Neural cell (in vitro differentiated cells): ENCODE data around the gene KLHDC7B. TPM values are rescaled to one million over a fixed set of nuclear protein-coding genes. Genes with fewer than 3 reads are reported as not detected.
"Not testable (repeated sequence)": the region's sequence is repeated elsewhere in the genome, so short reads cannot be mapped to it uniquely, and the experiment has no call there.

Source experiments
- H2AFZ ChIP-seq: fragments of 200-600, 300-800 bp; sonication (generic), shearing (Covaris generic); 2 replicates; pipeline ENCODE4 v1.6.0; 2014; ENCODE audit warnings: low read depth, mild to moderate bottlenecking, antibody characterized with exemption, low read length, moderate library complexity
- H3F3A ChIP-seq: fragments of 200-600 bp; shearing (Covaris generic); 2 replicates; pipeline ENCODE4 v1.6.1; 2016; ENCODE audit warnings: mild to moderate bottlenecking, moderate library complexity, mixed read lengths, antibody characterized with exemption, low read length; ENCODE audit not compliant: insufficient read depth, poor library complexity, severe bottlenecking
- H3K27ac ChIP-seq: fragments of 200-600, 300-800 bp; sonication (generic), shearing (Covaris generic); 2 replicates; pipeline ENCODE4 v1.5.1; 2014; ENCODE audit warnings: mild to moderate bottlenecking, low read length, moderate library complexity
- H3K27me3 ChIP-seq: fragments of 300-800, 200-600 bp; sonication (generic), shearing (Covaris generic); 2 replicates; pipeline ENCODE4 v1.6.0; 2014; ENCODE audit warnings: mild to moderate bottlenecking, low read depth, low read length, moderate library complexity; ENCODE audit not compliant: insufficient read depth
- H3K36me3 ChIP-seq: fragments of 300-800, 200-600 bp; sonication (generic), shearing (Covaris generic); 2 replicates; pipeline ENCODE4 v1.5.1; 2014; ENCODE audit warnings: mild to moderate bottlenecking, antibody characterized with exemption, low read length, moderate library complexity; ENCODE audit not compliant: insufficient read depth
- H3K4me2 ChIP-seq: fragments of 300-800, 200-600 bp; sonication (generic), shearing (Covaris generic); 2 replicates; pipeline ENCODE4 v1.6.0; 2014; ENCODE audit warnings: mild to moderate bottlenecking, low read length
- H3K4me3 ChIP-seq: fragments of 300-800, 200-600 bp; sonication (generic), shearing (Covaris generic); 2 replicates; pipeline ENCODE4 v1.5.1; 2014; ENCODE audit warnings: mild to moderate bottlenecking, low read length, moderate library complexity
- H3K79me2 ChIP-seq: fragments of 200-600 bp; shearing (Covaris generic); replicated peaks from 2 replicates; pipeline ENCODE4 v1.6.0; 2014; ENCODE audit warnings: mild to moderate bottlenecking, low read length, moderate library complexity; ENCODE audit not compliant: insufficient read depth
- H3K9ac ChIP-seq: fragments of 300-800, 200-600 bp; sonication (generic), shearing (Covaris generic); 2 replicates; pipeline ENCODE4 v1.6.1; 2016; ENCODE audit warnings: mild to moderate bottlenecking, low read length, mixed read lengths
- H3K9me2 ChIP-seq: fragments of 200-600 bp; shearing (Covaris generic); 2 replicates; pipeline ENCODE4 v1.6.1; 2016; ENCODE audit warnings: mild to moderate bottlenecking, low read length, mixed read lengths; ENCODE audit not compliant: insufficient read depth
- H3K9me3 ChIP-seq: fragments of 200-600, 300-800 bp; sonication (generic), shearing (Covaris generic); 2 replicates; pipeline ENCODE4 v1.6.1; 2016; ENCODE audit warnings: mild to moderate bottlenecking, mixed run types, low read length, moderate library complexity, mixed read lengths
- H4K20me1 ChIP-seq: fragments of 200-600 bp; shearing (Covaris generic); 2 replicates; pipeline ENCODE4 v1.6.1; 2016; ENCODE audit warnings: mild to moderate bottlenecking, mixed run types; ENCODE audit not compliant: insufficient read depth
- EP300 ChIP-seq: fragments of 450-650 bp; conservative IDR thresholded peaks from 2 replicates; pipeline ENCODE4 v1.6.1; 2014; ENCODE audit warnings: antibody characterized with exemption, mild to moderate bottlenecking, moderate library complexity; ENCODE audit not compliant: poor library complexity, severe bottlenecking
- EZH2 ChIP-seq: fragments of 200-600, 300-800 bp; shearing (Covaris generic), sonication (generic); IDR thresholded peaks from 2 replicates; pipeline ENCODE4 v1.6.1; 2014; ENCODE audit warnings: antibody characterized with exemption, low read length, borderline replicate concordance, mild to moderate bottlenecking; ENCODE audit not compliant: insufficient read depth, poor library complexity, severe bottlenecking
- MXI1 ChIP-seq: fragments of 450-650 bp; conservative IDR thresholded peaks from 2 replicates; pipeline ENCODE4 v1.6.1; 2014; ENCODE audit warnings: antibody characterized with exemption, mild to moderate bottlenecking; ENCODE audit not compliant: poor library complexity, severe bottlenecking
- POLR2AphosphoS5 ChIP-seq: IDR thresholded peaks from 2 replicates; pipeline ENCODE4 v1.6.1; 2012
- RAD21 ChIP-seq: fragments of 450-650 bp; conservative IDR thresholded peaks from 2 replicates; pipeline ENCODE4 v1.6.1; 2014; ENCODE audit warnings: antibody characterized with exemption, mild to moderate bottlenecking, moderate library complexity
- REST ChIP-seq: IDR thresholded peaks from 2 replicates; pipeline ENCODE4 v1.6.1; 2012; ENCODE audit warnings: borderline replicate concordance
- SMC3 ChIP-seq: fragments of 450-650 bp; conservative IDR thresholded peaks from 2 replicates; pipeline ENCODE4 v1.6.1; 2014; ENCODE audit warnings: antibody characterized with exemption, mild to moderate bottlenecking, moderate library complexity; ENCODE audit not compliant: poor library complexity
- TAF1 ChIP-seq: IDR thresholded peaks from 2 replicates; pipeline ENCODE4 v1.6.1; 2012; ENCODE audit warnings: low read depth
- polyA plus RNA-seq: library from polyadenylated mRNA; depleted of rRNA; stranded (reverse); fragments of >200 nt; gene quantifications from 2 replicates; pipeline ENCODE4 v1.2.3, GENCODE V29; 2014
- TF ChIP-seq, protein P1 (sequence below): fragments of 450-650 bp; IDR thresholded peaks from 2 replicates; pipeline ENCODE4 v1.5.1; 2014; ENCODE audit warnings: antibody characterized with exemption, mild to moderate bottlenecking, moderate library complexity; ENCODE audit not compliant: poor library complexity, severe bottlenecking

KLHDC7B gene
- polyA plus RNA-seq, 1 donor from 2014 or later, result not detected

DNA sequence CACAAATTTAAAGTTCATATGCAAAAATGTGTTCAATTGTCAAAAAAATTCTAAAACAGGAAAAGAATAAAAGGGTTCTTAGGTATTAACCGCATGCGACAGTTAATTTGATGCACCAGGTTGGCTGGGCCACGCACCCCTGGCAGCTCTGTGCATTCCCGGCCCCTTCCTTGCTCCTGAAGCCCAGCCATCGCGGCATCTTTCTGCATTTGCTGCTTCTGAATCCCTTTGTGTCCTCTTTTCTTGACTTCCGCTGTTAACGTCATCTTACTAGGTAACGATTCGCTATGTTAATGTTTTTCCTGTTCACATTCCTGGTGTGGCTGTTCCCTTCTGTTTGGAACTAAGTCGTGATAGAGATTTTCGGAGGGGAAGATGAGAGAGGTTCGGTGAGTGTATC lies 7.9 kb upstream of the KLHDC7B start:
- Histone ChIP-seq H3K9ac (no peak overlapping the region), H3K36me3 (no peaks in the 10 kb centered on the region), H3F3A (no peaks in the 10 kb centered on the region), H2AFZ (no peak overlapping the region), H3K79me2 (no peaks in the 10 kb centered on the region), H3K4me3 (no peak overlapping the region), H3K4me2 (no peak overlapping the region), H3K27me3 (no peaks in the 10 kb centered on the region), H3K27ac (no peak overlapping the region), H3K9me2 (no peaks in the 10 kb centered on the region), H3K9me3 (no peaks in the 10 kb centered on the region), H4K20me1 (no peaks in the 10 kb centered on the region)
- no peak for TF ChIP-seq EZH2
- no peak for TF ChIP-seq REST
- no peak for TF ChIP-seq SMC3
- no peak for TF ChIP-seq EP300
- TF ChIP-seq MXI1, result no peak
- TF ChIP-seq POLR2AphosphoS5, result no peak
- TF ChIP-seq RAD21, result no peak
- TF ChIP-seq, protein P1, sequence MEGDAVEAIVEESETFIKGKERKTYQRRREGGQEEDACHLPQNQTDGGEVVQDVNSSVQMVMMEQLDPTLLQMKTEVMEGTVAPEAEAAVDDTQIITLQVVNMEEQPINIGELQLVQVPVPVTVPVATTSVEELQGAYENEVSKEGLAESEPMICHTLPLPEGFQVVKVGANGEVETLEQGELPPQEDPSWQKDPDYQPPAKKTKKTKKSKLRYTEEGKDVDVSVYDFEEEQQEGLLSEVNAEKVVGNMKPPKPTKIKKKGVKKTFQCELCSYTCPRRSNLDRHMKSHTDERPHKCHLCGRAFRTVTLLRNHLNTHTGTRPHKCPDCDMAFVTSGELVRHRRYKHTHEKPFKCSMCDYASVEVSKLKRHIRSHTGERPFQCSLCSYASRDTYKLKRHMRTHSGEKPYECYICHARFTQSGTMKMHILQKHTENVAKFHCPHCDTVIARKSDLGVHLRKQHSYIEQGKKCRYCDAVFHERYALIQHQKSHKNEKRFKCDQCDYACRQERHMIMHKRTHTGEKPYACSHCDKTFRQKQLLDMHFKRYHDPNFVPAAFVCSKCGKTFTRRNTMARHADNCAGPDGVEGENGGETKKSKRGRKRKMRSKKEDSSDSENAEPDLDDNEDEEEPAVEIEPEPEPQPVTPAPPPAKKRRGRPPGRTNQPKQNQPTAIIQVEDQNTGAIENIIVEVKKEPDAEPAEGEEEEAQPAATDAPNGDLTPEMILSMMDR, result no peak
- TF ChIP-seq TAF1, result no peak

DNA sequence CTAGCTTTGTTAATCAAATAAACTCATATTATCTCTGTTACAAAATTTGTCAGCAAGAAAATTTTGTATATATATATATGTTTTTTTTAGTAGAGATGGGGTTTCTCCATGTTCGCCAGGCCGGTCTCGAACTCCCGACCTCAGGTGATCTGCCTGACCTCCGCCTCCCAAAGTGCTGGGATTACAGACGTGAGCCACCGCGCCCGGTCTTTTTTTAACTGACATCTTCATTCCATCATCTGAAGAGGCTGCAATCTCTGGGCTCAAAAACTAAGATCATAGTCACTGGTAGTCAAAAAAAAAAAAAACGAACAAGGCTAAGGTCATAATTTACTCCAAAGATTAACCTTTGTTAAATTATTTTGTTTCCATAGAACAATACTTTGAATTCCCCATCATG lies 5.3 kb upstream of the KLHDC7B start:
- TF ChIP-seq EZH2, result no peak
- no peak for TF ChIP-seq REST
- TF ChIP-seq, protein P1, result no peak
- no peak for TF ChIP-seq POLR2AphosphoS5
- no peak for TF ChIP-seq RAD21
- TF ChIP-seq EP300, result no peak
- TF ChIP-seq MXI1, result no peak
- TF ChIP-seq SMC3, result no peak
- TF ChIP-seq TAF1, result no peak
- Histone ChIP-seq H3K9ac (no peak overlapping the region), H3K27ac (no peak overlapping the region), H3K9me2 (no peaks in the 10 kb centered on the region), H3K4me2 (no peak overlapping the region), H3K36me3 (no peaks in the 10 kb centered on the region), H2AFZ (no peak overlapping the region), H3K9me3 (no peaks in the 10 kb centered on the region), H4K20me1 (no peaks in the 10 kb centered on the region), H3F3A (no peaks in the 10 kb centered on the region), H3K79me2 (no peaks in the 10 kb centered on the region), H3K27me3 (peaks cover 13% of the 10 kb centered on the region), H3K4me3 (no peak overlapping the region)

- not testable (repeated sequence) for H2AFZ ChIP-seq, H3K36me3 ChIP-seq, H3F3A ChIP-seq, H3K9me2 ChIP-seq, H3K4me3 ChIP-seq, H3K9ac ChIP-seq, H3K9me3 ChIP-seq, H4K20me1 ChIP-seq, H3K27ac ChIP-seq, H3K4me2 ChIP-seq, H3K79me2 ChIP-seq
- H3K27me3 ChIP-seq, result peaks cover 13% of the 10 kb centered on the region
Observed at GRCh38 chr22:50541667-50542026, 4.1 kb upstream of the KLHDC7B start.
